ENCODE measurements around the gene ZNF101.

Gene ZNF101

GRCh38 chr19:19668230-19669012, at the start of gene ZNF101:
TSS of gene ZNF101 (plus strand) at chr19:19668839. CDS start at chr19:19668964, 125 bp downstream.
- peak; percentile 99 for DNase-seq

DNA sequence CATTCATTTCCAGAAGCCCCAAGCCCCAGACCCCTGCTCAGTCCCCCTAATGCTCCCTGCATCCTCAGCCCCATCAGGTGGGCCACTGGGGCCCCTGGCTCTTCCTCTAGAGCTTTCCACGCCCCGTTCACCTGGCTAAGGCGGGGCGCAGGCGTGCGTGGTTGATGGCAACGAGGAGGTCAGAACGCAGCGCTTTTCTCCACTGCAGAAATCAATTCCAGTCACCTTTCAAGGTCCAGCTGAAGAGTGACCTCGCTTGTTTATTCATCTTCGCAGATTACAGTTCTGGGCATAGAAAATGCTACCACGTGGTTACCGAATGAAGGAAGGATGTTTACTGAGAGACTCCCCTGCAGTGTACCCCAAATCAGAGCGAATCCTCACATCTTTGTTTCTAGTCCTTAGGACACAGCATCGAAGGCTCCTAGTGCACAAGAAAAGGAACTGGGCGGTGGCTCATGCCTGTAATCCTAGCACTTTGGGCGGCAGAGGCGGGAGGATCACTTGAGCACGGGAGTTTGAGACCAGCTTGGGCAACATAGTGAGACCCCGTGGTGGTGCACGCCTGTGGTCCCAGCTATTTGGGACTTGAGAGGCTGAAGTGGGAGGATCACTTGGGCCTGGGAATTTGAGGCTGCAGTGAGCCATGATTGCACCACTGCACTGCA, 49.3 kb upstream of the ZNF101 start:
- peak; percentile 50 for DNase-seq

DNA sequence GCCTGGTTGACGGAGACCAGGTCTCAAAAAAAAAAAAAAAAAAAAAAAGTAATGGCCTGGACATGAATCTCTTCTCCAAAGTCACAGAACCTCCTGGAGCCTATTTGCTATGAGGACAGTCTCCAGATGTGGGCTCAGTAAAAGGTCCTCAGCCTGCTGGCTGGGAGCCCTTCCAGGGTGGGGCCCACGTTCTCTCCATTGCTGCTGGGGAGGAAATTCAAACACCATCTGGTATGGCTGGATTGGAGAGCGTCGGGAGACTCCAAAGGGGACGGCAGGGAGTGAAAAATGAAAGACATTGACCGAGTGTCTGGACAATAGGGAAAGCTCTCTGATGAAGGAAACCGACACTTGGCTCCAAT, 48.8 kb upstream of the ZNF101 start:
- DNase-seq, result no peak

DNA sequence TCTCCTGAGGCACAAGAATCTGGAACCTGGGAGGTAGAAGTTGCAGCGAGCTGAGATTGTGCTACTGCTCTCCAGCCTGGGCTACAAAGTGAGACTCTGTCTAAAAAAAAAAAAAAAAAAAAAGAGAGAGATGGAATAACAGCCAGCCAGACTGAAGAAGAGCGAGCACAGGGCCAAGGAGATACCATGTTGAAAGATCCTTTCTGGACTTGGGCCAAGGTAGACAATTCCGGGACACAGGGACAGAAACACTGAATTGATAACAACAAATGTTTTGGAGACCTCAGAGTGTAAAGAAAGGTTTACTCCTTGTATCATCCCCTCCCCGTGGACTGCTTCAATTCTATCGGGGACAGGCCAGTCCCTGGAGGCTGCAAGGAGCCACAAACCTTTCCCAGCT, 45.3 kb upstream of the ZNF101 start:
- no peak for DNase-seq

DNA sequence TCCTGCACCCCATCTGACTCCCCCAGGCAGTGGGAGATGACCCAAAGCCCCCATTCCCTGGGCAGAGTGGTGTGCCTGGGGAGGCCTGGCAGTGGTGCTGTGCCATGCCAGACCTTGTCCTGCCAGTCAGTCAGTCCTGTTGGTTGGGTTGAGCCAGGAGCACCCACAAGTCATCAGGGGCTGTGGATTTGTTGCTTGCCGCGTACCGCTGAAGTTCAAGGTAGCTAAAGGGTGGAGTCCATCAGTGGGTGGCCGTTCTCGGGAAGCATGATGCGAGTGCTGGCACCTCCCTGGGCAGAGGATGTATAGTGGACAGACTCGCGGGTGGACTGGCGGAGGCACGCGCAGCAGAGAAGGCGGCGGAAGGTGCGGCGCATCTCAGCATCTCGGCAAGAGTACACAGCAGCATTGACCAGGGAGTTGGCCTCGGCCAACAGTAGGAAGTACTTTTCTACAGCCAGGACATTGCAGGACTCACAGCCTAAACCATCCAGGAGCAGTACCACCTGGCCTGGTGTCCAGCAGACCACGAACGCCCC, 44.5 kb upstream of the ZNF101 start:
- no peak for DNase-seq

DNA sequence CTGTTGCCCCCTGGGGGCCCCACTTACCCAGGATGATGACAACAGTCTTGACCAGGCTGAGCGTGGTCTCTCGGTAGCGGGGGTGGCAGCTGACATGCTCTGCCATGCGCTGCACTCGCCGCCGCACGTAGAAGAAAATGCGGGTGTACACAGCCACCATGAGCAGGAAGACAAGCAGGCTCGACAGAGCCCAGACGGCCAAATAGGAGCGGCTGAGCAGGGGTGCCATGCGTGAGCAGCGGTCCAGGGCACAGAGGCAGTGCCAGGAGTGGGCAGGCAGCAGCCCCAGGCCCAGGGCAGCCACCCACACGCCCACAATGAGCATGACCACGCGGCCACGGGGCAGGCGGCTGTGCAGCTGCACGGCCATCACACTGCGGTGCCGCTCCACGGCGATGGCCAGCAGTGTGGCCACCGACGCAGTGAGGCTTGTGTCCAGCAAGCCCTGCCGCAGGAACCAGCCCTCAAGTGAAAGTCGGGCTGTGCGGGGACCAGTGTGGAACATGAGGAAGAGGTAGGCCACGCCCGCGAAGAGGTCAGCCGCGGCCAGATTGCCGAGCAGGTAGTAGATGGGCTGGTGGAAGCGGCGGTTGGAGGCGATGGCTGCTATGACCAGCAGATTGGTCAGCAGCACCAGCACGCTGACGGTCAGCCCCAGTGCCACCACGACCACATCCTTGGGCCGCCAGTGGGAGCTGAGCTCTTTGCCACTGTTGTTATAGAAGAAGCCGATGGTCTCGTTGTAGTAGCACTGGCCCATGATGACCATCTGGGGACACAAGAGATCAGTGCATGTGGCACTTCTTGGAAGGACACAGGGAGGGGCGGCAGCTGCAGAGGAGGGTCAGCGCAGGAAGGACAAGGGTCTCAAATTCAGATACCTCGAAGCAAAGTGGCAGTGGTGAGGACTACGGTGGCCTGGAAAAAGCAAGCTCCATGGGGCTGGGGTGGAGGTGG, 41.8 kb upstream of the ZNF101 start:
- DNase-seq, result no peak

- no peak for DNase-seq
These were observed 40.8 kb upstream of the ZNF101 start, which contains the start of gene LPAR2 for GRCh38 chr19:19627621-19628500. TSS of gene LPAR2 (minus strand) at chr19:19628220. CDS start at chr19:19627275, 945 bp downstream.

DNA sequence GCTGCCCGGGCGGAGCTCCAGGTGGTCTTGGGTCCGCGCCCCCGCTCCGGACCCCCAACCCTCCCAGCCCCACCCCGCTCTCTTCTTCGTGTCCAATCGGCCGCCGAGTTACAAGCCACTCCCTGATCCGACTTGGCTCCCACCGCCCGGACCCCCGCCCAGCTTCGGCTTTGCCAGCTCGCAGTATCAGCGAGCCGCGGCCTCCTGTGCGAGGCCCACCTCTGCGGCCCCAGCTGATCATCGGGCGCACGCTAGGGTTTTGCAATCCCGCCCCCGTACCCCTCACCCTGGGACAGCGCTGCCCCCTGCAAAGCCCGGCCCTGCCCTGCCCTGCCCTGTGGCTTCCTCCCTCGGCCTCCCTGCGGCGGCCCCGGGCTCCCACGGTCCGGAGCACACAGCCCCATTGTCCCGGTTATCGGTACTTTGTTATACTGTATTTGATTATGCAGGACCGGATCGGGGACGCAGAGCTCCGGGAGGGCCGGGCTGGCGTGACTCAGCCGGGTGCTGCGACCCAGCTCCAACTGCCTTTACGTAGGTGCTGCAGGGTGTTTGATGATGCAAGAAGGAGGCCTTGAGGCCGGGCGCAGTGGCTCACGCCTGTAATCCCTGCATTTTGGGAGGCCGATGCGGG, 40.0 kb upstream of the ZNF101 start:
- DNase-seq, result peak; percentile 91

GRCh38 chr19:19630062-19630414, 38.6 kb upstream of the ZNF101 start:
- DNase-seq, result no peak

DNA sequence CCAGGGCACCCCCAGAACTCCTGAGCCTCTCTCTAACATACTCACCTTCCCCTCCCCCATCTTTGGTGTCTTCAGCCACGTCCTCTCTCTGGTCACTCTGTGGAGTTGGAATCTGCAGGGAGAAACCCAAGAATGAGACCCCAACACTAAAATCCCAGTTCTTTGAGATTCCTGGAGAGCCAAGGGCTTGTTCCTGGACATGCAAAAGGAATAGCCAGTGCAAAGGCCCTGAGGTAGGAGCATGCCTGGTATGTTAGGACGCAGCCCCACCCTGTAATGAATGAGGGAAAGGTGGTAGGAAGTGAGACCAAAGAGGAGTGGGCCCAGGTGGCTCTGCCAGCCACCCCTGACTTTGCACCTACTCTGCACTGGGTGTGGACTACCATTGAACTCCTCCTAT, 38.2 kb upstream of the ZNF101 start:
- no peak for DNase-seq

- no peak for DNase-seq
These were observed 37.3 kb upstream of the ZNF101 start for GRCh38 chr19:19631346-19631745.

- DNase-seq, result no peak
These were observed 36.0 kb upstream of the ZNF101 start for GRCh38 chr19:19632661-19633060.

GRCh38 chr19:19633711-19634515, 34.7 kb upstream of the ZNF101 start:
- no peak for DNase-seq

DNA sequence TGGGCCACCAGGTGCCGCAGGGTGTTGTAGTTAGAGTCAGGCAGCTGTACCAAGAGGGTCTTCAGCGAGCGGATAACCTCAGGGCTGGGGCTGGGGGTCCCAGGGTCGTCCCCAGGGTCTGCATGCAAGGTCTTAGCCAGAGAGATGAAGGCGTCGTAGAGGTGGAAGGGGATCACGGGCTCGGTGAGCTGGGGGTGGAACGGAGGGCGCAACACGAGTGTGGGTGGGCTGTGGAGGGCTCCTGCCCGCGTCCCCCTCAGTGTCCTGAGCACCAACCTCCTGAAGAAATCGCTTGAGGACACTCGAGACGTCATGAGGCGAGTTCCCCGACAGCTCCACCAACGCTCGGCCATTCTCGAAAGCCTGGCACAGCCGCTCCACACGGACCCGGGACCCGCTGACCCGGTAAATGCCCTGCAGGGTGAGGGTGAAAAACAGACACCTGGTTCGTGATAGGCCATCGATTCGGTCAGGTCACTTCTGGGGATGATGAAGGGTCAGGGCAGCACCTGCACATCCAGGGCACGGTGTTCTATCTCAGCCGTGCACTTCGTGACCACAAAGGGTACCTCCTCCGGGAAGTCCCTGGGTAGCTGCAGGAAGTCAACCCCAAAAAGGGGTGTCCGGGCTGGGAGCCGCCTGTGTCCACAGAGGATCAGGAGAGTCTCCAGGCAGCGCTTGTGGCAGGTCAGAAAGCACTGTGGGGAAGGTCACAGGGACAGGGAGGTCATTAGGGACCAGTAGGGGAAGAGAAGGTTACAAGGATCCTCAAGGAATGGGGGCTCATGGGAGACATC, 33.9 kb upstream of the ZNF101 start:
- no peak for DNase-seq

GRCh38 chr19:19635313-19635702, 33.3 kb upstream of the ZNF101 start:
- DNase-seq, result no peak

GRCh38 chr19:19636573-19637185, 32.0 kb upstream of the ZNF101 start:
- DNase-seq, result no peak

DNA sequence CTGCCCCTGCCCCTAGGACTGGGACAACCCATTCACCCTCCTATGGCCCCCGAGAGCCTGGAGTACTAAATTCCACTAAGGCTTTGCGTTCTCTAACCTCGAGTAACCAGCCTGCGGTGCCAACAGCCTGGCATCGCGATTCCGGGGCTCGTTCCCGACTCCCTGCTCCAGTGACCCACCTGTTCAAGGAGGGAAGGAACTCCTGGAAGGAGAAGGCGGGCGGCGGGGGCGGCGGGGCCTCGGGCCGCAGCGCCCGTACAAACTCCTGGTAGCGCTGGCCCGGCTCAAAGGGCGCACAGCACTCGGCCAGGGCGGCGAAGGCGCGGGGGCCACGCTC, 31.5 kb upstream of the ZNF101 start:
- DNase-seq, result no peak

- no peak for DNase-seq
These were observed 31.0 kb upstream of the ZNF101 start for GRCh38 chr19:19637523-19638251.

All from MV-4-11 (cell line).